NCI-H2227 treated with DMSO at 0.1 percent for 48 hours (cell line): ENCODE data around the gene DOC2A.
"Not testable (repeated sequence)": the region's sequence is repeated elsewhere in the genome, so short reads cannot be mapped to it uniquely, and the experiment has no call there.

Experiments
- DNase-seq: peaks from one replicate; lab custom pipeline; 2025; lab: John Stamatoyannopoulos, UW

DOC2A gene

GRCh38 chr16:29972992-29973383 lies 37.8 kb downstream of the DOC2A start:
- no peak for DNase-seq

- DNase-seq: no peak
Observed at GRCh38 chr16:29972500-29972899, 38.3 kb downstream of the DOC2A start.

GRCh38 chr16:29971304-29971703 lies 39.5 kb downstream of the DOC2A start:
- DNase-seq: no peak

- no peak for DNase-seq
Observed at GRCh38 chr16:29968205-29968604, 42.6 kb downstream of the DOC2A start.

- no peak for DNase-seq
Observed at GRCh38 chr16:29963021-29963743, 47.6 kb downstream of the DOC2A start.

- DNase-seq: no peak
Observed at GRCh38 chr16:29962344-29962994, 48.4 kb downstream of the DOC2A start.

- DNase-seq: peak; percentile 85
Observed at GRCh38 chr16:29961479-29962343, 49.1 kb downstream of the DOC2A start, which contains the start of gene TMEM219. TMEM219 (plus strand) TSS chr16:29962079; CDS start chr16:29963144, 1,065 bp downstream.

GRCh38 chr16:29961127-29961478 lies 49.7 kb downstream of the DOC2A start:
- no peak for DNase-seq

- DNase-seq: not testable (repeated sequence)
Observed at GRCh38 chr16:29959821-29960220, 51.0 kb downstream of the DOC2A start.

GRCh38 chr16:29959293-29959692 lies 51.5 kb downstream of the DOC2A start:
- no peak for DNase-seq

- DNase-seq: no peak
Observed at GRCh38 chr16:29958756-29959155, 52.1 kb downstream of the DOC2A start.
